Thymus (tissue), 11 donors: ENCODE data around the gene C16orf89. TPM values are rescaled to one million over a fixed set of nuclear protein-coding genes. Genes with fewer than 3 reads are reported as not detected.

Source experiments
- DNase-seq, 9 donors: peaks; one replicate each; pipeline ENCODE4 v3.0.0-alpha.2; 2013; ENCODE audit warnings: low spot score in 9 of 9, low read depth in 6 of 9, missing footprints in 1 of 9
- H3K27ac ChIP-seq, 2 donors: one replicate each; pipeline ENCODE4 v1.5.1; 2013; ENCODE audit warnings: control low read depth in 1 of 2, low read depth in 1 of 2, low read length in 1 of 2, mild to moderate bottlenecking in 1 of 2, moderate library complexity in 1 of 2
- H3K27me3 ChIP-seq, 2 donors: one replicate each; pipeline ENCODE4 v1.5.1; 2013; ENCODE audit warnings: low read length in 1 of 2; ENCODE audit not compliant: control insufficient read depth in 2 of 2, insufficient read depth in 1 of 2
- H3K36me3 ChIP-seq, 2 donors: one replicate each; pipeline ENCODE4 v1.5.1; 2013; ENCODE audit warnings: low read length in 1 of 2, mild to moderate bottlenecking in 1 of 2, moderate library complexity in 1 of 2; ENCODE audit not compliant: control insufficient read depth in 2 of 2, insufficient read depth in 2 of 2
- H3K4me1 ChIP-seq, 2 donors: one replicate each; pipeline ENCODE4 v1.5.1; 2013; ENCODE audit warnings: low read length in 2 of 2; ENCODE audit not compliant: control insufficient read depth in 2 of 2, insufficient read depth in 2 of 2
- H3K4me3 ChIP-seq, 2 donors: one replicate each; pipeline ENCODE4 v1.5.1; 2013; ENCODE audit warnings: low read length in 2 of 2, control low read depth in 1 of 2, mild to moderate bottlenecking in 1 of 2
- H3K9me3 ChIP-seq, 2 donors: one replicate each; pipeline ENCODE4 v1.5.1; 2013; ENCODE audit warnings: low read length in 1 of 2, mild to moderate bottlenecking in 1 of 2; ENCODE audit not compliant: control insufficient read depth in 2 of 2, insufficient read depth in 1 of 2
- WGBS: extraction: QIAGEN DNeasy Blood & Tissue Kit; methylation state at CpG from one replicate; pipeline ENCODE4 v1.1.7; 2013; 5-methylcytosine and 5-hydroxymethylcytosine counted together
- polyA plus RNA-seq: library from polyadenylated mRNA; stranded (reverse); fragments of 200-250 nt; gene quantifications from one replicate; pipeline ENCODE4 v1.2.3, GENCODE V29; 2013
- total RNA-seq: library from RNA; stranded (reverse); fragments of 120-200 nt; gene quantifications from one replicate; pipeline ENCODE4 v1.2.4, GENCODE V29; 2013
- donor health status: healthy.

The C16orf89 gene
- total and polyA plus RNA-seq, 2 donors: 0.71 to 1.4 TPM

- Histone ChIP-seq H3K9me3 (no peaks in the 10 kb centered on the region), H3K4me3 (no peak overlapping the region), H3K36me3 (no peaks in the 10 kb centered on the region), H3K4me1 (no peaks in the 10 kb centered on the region), H3K27ac (no peak overlapping the region), H3K27me3 (no peaks in the 10 kb centered on the region)
- no peak for DNase-seq
- 23% methylated on average over 7 of the region's 7 CpGs for WGBS
Measured at GRCh38 chr16:5001571-5001970, 64.2 kb downstream of the C16orf89 start.

- no peak overlapping the region for H3K27ac ChIP-seq
- 96% methylated on average over 19 of the region's 19 CpGs for WGBS
- no peaks in the 10 kb centered on the region for H3K27me3 ChIP-seq
- DNase-seq: no peak
- H3K36me3 ChIP-seq: no peaks in the 10 kb centered on the region
- no peaks in the 10 kb centered on the region for H3K4me1 ChIP-seq
- H3K9me3 ChIP-seq: no peaks in the 10 kb centered on the region
- no peak overlapping the region for H3K4me3 ChIP-seq
Measured at GRCh38 chr16:5000573-5001001, 65.2 kb downstream of the C16orf89 start.

- DNase-seq: no peak
- H3K9me3 ChIP-seq: no peaks in the 10 kb centered on the region
- WGBS: 83% methylated on average over 17 of the region's 18 CpGs
Measured at GRCh38 chr16:4994719-4995434, 70.9 kb downstream of the C16orf89 start.

More at GRCh38 chr16:4994719-4995434, 70.9 kb downstream of the C16orf89 start:
- Histone ChIP-seq H3K27me3 (peaks cover 0 to 6% of the 10 kb centered on the region in 2 donors), H3K36me3 (no peaks in the 10 kb centered on the region), H3K4me1 (no peaks in the 10 kb centered on the region), H3K4me3 (no peak overlapping the region), H3K27ac (no peak overlapping the region)

Other genes starting within 250 kb of the C16orf89 start
- gene GLYR1, start 218.7 kb downstream of the C16orf89 start, total RNA-seq: 36.4 TPM
- 59.1 TPM for gene GLYR1, start 218.7 kb downstream of the C16orf89 start, polyA plus RNA-seq
- gene UBN1, start 218.5 kb downstream of the C16orf89 start, total RNA-seq: 12.9 TPM
- gene UBN1, start 218.5 kb downstream of the C16orf89 start, polyA plus RNA-seq: 9.2 TPM
- 3.7 TPM for gene PPL, start 128.8 kb downstream of the C16orf89 start, total RNA-seq
- 14.3 TPM for gene PPL, start 128.8 kb downstream of the C16orf89 start, polyA plus RNA-seq
- 0.24 TPM for gene SEC14L5, start 107.6 kb downstream of the C16orf89 start, total RNA-seq
- 0.14 TPM for gene SEC14L5, start 107.6 kb downstream of the C16orf89 start, polyA plus RNA-seq
- 6.7 TPM for gene NAGPA, start 32.0 kb downstream of the C16orf89 start, total RNA-seq
- 10.3 TPM for gene NAGPA, start 32.0 kb downstream of the C16orf89 start, polyA plus RNA-seq
- 19.0 TPM for gene ALG1, start 5.9 kb upstream of the C16orf89 start, total RNA-seq
- gene ALG1, start 5.9 kb upstream of the C16orf89 start, polyA plus RNA-seq: 20.1 TPM
- gene EEF2KMT, start 31.8 kb upstream of the C16orf89 start, total RNA-seq: 5.9 TPM
- 5.4 TPM for gene EEF2KMT, start 31.8 kb upstream of the C16orf89 start, polyA plus RNA-seq